ENCODE measurements around the gene ARG2.

Gene ARG2

DNA sequence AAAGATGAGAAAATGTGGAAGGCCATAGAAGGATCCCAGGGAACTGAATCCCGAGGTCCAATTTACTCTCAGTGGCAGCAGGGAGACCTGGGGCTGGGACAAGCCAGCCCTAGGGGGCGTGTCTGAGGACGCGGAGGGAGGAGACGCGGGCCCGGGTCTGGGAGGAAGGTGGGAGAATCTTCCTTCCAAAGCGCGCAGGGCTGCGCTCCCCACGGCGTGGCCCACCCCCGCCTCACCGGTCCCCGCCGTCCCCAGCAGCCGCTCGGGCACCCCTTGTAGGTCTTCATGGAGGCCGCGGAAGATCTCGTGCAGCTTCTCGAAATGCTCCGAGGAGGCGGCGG lies 54.4 kb downstream of the ARG2 start:
- TF ChIP-seq, protein P1, sequence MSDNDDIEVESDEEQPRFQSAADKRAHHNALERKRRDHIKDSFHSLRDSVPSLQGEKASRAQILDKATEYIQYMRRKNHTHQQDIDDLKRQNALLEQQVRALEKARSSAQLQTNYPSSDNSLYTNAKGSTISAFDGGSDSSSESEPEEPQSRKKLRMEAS (IDR thresholded peaks at IDR 0.05; ENCODE audit: low read depth, low read length), result no peak
- TF ChIP-seq, protein P2, sequence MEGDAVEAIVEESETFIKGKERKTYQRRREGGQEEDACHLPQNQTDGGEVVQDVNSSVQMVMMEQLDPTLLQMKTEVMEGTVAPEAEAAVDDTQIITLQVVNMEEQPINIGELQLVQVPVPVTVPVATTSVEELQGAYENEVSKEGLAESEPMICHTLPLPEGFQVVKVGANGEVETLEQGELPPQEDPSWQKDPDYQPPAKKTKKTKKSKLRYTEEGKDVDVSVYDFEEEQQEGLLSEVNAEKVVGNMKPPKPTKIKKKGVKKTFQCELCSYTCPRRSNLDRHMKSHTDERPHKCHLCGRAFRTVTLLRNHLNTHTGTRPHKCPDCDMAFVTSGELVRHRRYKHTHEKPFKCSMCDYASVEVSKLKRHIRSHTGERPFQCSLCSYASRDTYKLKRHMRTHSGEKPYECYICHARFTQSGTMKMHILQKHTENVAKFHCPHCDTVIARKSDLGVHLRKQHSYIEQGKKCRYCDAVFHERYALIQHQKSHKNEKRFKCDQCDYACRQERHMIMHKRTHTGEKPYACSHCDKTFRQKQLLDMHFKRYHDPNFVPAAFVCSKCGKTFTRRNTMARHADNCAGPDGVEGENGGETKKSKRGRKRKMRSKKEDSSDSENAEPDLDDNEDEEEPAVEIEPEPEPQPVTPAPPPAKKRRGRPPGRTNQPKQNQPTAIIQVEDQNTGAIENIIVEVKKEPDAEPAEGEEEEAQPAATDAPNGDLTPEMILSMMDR (IDR thresholded peaks at IDR 0.05; ENCODE audit: low read depth, low read length), result peak; percentile 4
- no peak for TF ChIP-seq MYC (IDR thresholded peaks at IDR 0.05; ENCODE audit: low read depth, low read length)
- peak overlapping the region; percentile 78 for H3K4me3 ChIP-seq (ENCODE audit: low read depth, low read length)
- DNase-seq (ENCODE audit: low read depth), result peak; percentile 80

DNA sequence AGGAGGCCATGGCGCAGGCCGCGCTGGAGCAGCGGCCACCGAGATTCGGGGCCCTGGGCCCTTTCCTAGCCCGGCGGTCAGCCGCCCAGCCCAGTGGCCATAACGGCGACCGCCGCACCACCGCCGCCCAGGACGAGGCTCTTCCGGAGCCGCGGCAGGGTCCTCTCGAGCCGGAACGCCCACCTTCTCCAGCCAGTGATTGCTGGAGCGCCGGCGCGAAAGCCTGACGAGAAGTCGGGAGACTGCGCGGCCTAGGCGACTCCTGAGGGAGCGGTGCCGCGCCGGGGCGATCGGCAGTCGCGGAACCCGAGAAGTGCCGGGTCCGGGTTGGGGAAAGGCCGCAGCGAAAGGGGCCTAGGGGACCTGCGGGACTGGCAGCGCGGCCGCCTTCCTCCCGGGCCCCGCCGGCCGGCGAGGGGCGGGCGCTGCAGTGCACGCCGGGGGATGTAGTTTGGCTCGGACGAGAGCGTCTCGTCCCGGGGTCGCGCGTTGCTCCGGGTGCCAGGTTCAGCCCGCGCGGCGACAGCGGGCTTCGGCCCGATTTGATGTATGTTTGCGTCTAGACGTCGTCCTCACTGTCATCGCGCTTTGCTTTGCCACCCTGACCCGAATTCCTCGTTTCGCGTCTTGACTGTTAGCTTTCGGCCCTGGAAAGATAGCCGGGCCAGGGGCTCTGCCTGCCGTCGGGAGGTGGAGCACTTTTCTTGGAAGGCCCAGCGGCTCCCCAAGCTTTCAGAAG lies 54.9 kb downstream of the ARG2 start, which contains the start of gene VTI1B:
Gene VTI1B, minus strand, starts transcription at position 153 of the 739 bp plus-strand sequence. Its CDS starts 143 bp downstream, at position 10.
- peak within 1 kb of the TSS; percentile 78 for H3K4me3 ChIP-seq (ENCODE audit: low read depth, low read length)
- DNase-seq (ENCODE audit: low read depth), result peak; percentile 88
- TF ChIP-seq MYC (IDR thresholded peaks at IDR 0.05; ENCODE audit: low read depth, low read length), result peak; percentile 69
- TF ChIP-seq, protein P2 (IDR thresholded peaks at IDR 0.05; ENCODE audit: low read depth, low read length), result no peak
- TF ChIP-seq, protein P1 (IDR thresholded peaks at IDR 0.05; ENCODE audit: low read depth, low read length), result peak; percentile 58
- peak; percentile 62 for TF ChIP-seq POLR2A (IDR thresholded peaks at IDR 0.05; ENCODE audit: extremely low read depth, insufficient read length)

DNA sequence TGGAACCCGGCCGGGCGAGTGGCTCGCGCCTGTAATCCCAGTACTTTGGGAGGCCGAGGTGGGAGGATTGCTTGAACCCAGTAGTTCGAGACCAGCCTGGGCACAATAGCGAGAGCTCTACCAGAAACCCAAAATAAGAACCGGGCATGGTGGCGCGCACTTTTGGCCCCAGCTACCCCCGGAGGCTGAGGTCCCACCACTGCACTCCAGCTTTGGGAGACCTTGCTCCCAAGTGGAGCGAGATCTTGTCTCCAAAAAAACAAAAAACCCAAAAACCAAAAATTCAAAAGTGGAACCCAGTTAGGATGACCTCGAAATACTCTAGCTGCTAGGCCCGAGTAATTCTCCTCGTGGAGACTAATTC lies 55.5 kb downstream of the ARG2 start:
- H3K4me3 ChIP-seq (ENCODE audit: low read depth, low read length), result peak overlapping the region; percentile 78
- TF ChIP-seq POLR2A (IDR thresholded peaks at IDR 0.05; ENCODE audit: extremely low read depth, insufficient read length) (no peak), MYC (IDR thresholded peaks at IDR 0.05; ENCODE audit: low read depth, low read length) (no peak)
- TF ChIP-seq, protein P1 (IDR thresholded peaks at IDR 0.05; ENCODE audit: low read depth, low read length), result no peak
- TF ChIP-seq, protein P2 (IDR thresholded peaks at IDR 0.05; ENCODE audit: low read depth, low read length), result no peak
- peak; percentile 14 for DNase-seq (ENCODE audit: low read depth)

DNA sequence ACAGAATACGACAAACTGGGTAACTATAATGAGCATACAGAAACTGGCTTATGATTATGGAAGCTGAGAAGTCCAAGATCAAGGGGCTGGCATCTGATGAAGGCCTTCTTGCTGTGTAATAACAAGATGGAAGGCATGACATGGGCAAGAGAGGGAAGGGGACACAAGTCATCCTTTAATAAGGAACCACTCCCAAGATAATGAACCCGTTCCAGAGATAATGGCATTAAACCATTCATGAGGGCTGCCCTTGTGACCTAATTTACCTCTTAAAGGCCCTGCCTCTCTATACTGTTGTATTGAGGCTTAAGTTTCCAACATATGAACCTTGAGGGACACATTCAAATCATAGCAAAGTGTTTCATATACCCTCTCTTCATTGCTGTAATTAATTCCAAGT lies 59.3 kb downstream of the ARG2 start:
- H3K4me3 ChIP-seq (ENCODE audit: low read depth, low read length), result no peak overlapping the region
- DNase-seq (ENCODE audit: low read depth), result no peak
- TF ChIP-seq, protein P2 (IDR thresholded peaks at IDR 0.05; ENCODE audit: low read depth, low read length), result no peak
- TF ChIP-seq MYC (IDR thresholded peaks at IDR 0.05; ENCODE audit: low read depth, low read length), result no peak
- TF ChIP-seq, protein P1 (IDR thresholded peaks at IDR 0.05; ENCODE audit: low read depth, low read length), result no peak
- TF ChIP-seq POLR2A (IDR thresholded peaks at IDR 0.05; ENCODE audit: extremely low read depth, insufficient read length), result no peak

DNA sequence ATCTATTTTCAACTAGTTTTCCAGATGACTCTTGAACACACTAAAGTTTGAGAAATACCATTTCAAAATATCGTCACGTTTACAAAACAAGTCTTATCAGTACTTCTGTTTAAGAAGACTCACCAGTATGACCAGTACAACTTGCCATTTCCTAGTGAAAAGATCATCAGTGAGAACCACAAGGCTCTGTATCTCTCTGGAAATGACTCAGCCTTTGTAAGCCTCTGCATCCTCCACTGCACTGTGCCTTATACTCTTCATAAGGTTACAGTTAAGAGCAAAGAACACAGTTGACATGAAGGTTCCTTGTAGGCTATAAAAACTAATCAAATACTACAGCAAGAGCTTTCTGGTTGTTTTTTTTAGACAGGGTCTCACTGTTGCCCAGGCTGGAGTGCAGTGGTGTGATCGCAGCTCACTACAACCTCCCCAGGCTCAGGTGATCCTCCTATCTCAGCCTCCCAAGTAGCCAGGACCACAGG lies 60.4 kb downstream of the ARG2 start:
- DNase-seq (ENCODE audit: low read depth), result peak; percentile 71
- no peak overlapping the region for H3K4me3 ChIP-seq (ENCODE audit: low read depth, low read length)
- TF ChIP-seq, protein P1 (IDR thresholded peaks at IDR 0.05; ENCODE audit: low read depth, low read length), result no peak
- TF ChIP-seq POLR2A (IDR thresholded peaks at IDR 0.05; ENCODE audit: extremely low read depth, insufficient read length) (no peak), MYC (IDR thresholded peaks at IDR 0.05; ENCODE audit: low read depth, low read length) (no peak)
- TF ChIP-seq, protein P2 (IDR thresholded peaks at IDR 0.05; ENCODE audit: low read depth, low read length), result no peak
